Activated CD8-positive, alpha-beta T cell treated with anti-CD3 and anti-CD28 coated beads for 36 hours (primary cell): ENCODE results near the gene GABARAPL2. TPM values are rescaled to one million over a fixed set of nuclear protein-coding genes. Genes with fewer than 3 reads are reported as not detected.

Source experiments
- ATAC-seq: fragments of 200-7000 bp; cut with Tn5 transposase; one replicate; pipeline ENCODE4 v1.10.0; 2021; ENCODE audit warnings: mild to moderate bottlenecking, moderate library complexity
- CTCF ChIA-PET: fragments of 350-600 bp; sonication (Branson Sonifier 250); formaldehyde crosslinking; loops from one replicate; lab custom pipeline; 2021; ENCODE audit warnings: antibody characterized with exemption; lab: Charles Lee
- POLR2A ChIA-PET: fragments of 350-600 bp; sonication (Branson Sonifier 250); formaldehyde crosslinking; loops from one replicate; lab custom pipeline; 2021; ENCODE audit warnings: antibody characterized with exemption; lab: Charles Lee
- DNase-seq: peaks from one replicate; pipeline ENCODE4 v3.0.0-alpha.2; 2020
- H3K27ac Mint-ChIP-seq: one replicate; pipeline ENCODE4 v1.8.0; 2021; ENCODE audit warnings: mild to moderate bottlenecking, mixed read lengths
- H3K27me3 Mint-ChIP-seq: one replicate; pipeline ENCODE4 v1.8.0; 2021; ENCODE audit warnings: mixed read lengths
- H3K36me3 Mint-ChIP-seq: one replicate; pipeline ENCODE4 v1.8.0; 2021; ENCODE audit warnings: low read depth, mixed read lengths
- H3K4me1 Mint-ChIP-seq: one replicate; pipeline ENCODE4 v1.8.0; 2021; ENCODE audit warnings: low read depth, mixed read lengths
- H3K4me3 Mint-ChIP-seq: one replicate; pipeline ENCODE4 v1.8.0; 2021; ENCODE audit warnings: mild to moderate bottlenecking, moderate library complexity, mixed read lengths
- H3K9me3 Mint-ChIP-seq: one replicate; pipeline ENCODE4 v1.8.0; 2021; ENCODE audit warnings: mixed read lengths
- intact Hi-C: fragments of 100-400 bp; cut with micrococcal nuclease; formaldehyde crosslinking; loops from one replicate; pipeline ENCODE4 v1.10.0; 2022
- total RNA-seq, 2 experiments: library from RNA; stranded (reverse); gene quantifications; one replicate each; pipeline ENCODE4 v1.2.3, GENCODE V29; 2021
- TF ChIP-seq, protein P1 (sequence below): fragments of 200-600 bp; IDR thresholded peaks from one replicate; pipeline ENCODE4 v1.8.0; 2022; ENCODE audit warnings: antibody characterized with exemption, mild to moderate bottlenecking

The GABARAPL2 gene, protein sequence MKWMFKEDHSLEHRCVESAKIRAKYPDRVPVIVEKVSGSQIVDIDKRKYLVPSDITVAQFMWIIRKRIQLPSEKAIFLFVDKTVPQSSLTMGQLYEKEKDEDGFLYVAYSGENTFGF
- total RNA-seq, result 10 to 100 TPM; 56.3 to 57.4 TPM

DNA sequence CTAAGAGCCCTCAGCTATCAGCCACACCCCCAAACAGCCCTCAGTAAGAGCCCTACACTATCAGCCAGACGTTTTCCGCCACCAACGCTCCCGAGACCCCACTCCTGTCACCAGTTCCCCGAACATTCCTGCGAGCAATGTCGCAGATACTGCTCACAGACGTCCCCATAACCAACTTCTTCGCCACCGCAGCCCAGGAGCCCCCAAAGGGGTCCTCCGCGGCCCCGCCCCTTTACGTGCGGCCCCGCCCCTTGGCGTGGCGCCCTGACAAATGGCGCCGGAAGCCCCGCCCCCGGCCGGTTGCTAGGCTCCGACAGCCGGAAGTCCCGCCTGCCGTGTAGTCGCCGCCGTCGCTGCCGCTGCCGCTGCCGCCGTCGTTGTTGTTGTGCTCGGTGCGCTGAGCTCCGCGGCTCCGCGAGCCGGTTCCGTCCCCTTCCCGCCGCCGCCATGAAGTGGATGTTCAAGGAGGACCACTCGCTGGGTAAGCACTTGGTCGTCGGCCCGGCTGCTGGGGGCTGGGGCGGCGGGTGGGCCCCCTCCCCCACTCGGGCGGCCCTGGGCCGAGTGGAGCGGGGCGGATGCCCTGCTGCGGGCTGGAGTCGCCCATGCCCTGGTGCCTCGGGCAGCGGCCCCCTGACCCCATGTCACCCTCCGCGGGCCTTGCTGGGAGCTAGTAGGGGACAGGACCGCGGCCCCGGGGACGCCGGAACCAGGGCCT is at the start of gene GABARAPL2:
Gene GABARAPL2 (plus strand): TSS at position 340 of the 718 bp plus-strand sequence. CDS start 108 bp downstream, at position 448.
- peak; percentile 78 for ATAC-seq
- Mint-ChIP-seq H3K27me3 (peaks cover 7% of the 10 kb centered on the region), H3K9me3 (no peaks in the 10 kb centered on the region), H3K27ac (peak within 1 kb of the TSS; percentile 98), H3K36me3 (peaks cover 6% of the 10 kb centered on the region), H3K4me3 (peak within 1 kb of the TSS; percentile 93), H3K4me1 (peaks cover 31% of the 10 kb centered on the region)
- DNase-seq, result peak; percentile 92
- TF ChIP-seq, protein P1, sequence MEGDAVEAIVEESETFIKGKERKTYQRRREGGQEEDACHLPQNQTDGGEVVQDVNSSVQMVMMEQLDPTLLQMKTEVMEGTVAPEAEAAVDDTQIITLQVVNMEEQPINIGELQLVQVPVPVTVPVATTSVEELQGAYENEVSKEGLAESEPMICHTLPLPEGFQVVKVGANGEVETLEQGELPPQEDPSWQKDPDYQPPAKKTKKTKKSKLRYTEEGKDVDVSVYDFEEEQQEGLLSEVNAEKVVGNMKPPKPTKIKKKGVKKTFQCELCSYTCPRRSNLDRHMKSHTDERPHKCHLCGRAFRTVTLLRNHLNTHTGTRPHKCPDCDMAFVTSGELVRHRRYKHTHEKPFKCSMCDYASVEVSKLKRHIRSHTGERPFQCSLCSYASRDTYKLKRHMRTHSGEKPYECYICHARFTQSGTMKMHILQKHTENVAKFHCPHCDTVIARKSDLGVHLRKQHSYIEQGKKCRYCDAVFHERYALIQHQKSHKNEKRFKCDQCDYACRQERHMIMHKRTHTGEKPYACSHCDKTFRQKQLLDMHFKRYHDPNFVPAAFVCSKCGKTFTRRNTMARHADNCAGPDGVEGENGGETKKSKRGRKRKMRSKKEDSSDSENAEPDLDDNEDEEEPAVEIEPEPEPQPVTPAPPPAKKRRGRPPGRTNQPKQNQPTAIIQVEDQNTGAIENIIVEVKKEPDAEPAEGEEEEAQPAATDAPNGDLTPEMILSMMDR, result no peak
- POLR2A ChIA-PET, result interaction anchor here (0.6 to 3.9 kb wide), 8 partner anchors 9 to 82 kb away, joined by 3 to 19 read pairs (median 4); partner anchors contain the start of genes ADAT1, TERF2IP and TMEM231
- CTCF ChIA-PET, result interaction anchor here (1.8 to 2.3 kb wide), 3 partner anchors 31 to 101 kb away, joined by 4 to 5 read pairs (median 4); partner anchors contain the start of genes CHST5, KARS1 and TERF2IP
- intact Hi-C loops, result loop anchor here (2.0 kb wide), 1 partner anchor 57 kb away; the partner anchor contains the start of gene ADAT1

- Mint-ChIP-seq H3K9me3 (no peaks in the 10 kb centered on the region), H3K4me1 (peaks cover 10% of the 10 kb centered on the region), H3K36me3 (no peaks in the 10 kb centered on the region), H3K27ac (no peak overlapping the region), H3K4me3 (no peak overlapping the region), H3K27me3 (no peaks in the 10 kb centered on the region)
- ATAC-seq (no peak), DNase-seq (no peak)
- TF ChIP-seq, protein P1, result no peak
- ChIA-PET POLR2A (no interaction called here), CTCF (interaction anchor here (3.5 kb wide), 1 partner anchor 11 kb away, joined by 14 read pairs; no protein-coding TSS in a partner anchor)
- intact Hi-C loops, result no loop called here
These were observed 47.0 kb upstream of the GABARAPL2 start for GRCh38 chr16:75519175-75519574.

DNA sequence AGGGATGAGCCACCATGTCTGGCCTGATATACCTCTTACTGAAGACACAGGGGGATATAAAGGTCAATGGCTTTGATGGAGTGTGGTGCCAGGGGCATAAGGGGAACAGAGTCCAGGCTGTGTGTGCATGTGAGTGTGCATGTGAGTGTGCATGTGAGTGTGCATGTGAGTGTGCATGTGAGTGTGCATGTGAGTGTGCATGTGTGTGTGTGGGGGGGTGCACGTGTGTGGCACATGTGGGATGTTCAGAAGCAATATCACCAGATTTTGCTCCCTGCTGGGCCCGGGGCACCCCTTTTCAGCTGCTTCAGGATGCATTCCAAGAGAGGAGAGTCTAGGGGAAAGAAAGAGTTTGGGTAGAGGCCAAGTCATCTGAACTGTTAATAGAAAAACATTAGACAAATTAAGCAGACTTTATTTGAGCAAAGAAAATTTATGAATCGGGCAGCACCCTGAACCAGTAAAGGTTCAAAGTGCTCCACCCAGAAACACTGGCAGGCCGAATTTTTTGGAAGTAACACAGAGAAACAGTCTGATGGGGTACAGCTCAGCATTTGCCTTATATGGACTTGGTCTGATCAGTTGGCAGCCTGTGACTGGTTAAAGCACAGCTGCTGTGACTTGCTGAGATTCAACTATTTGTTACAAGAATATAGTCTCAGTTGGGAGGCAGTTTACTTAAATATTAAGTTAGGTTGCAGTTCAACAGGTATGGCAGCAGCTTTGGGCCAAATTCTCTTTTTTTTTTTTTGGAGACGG is 40.0 kb upstream of the GABARAPL2 start:
- no peaks in the 10 kb centered on the region for H3K4me1 Mint-ChIP-seq
- H3K4me3 Mint-ChIP-seq, result no peak overlapping the region
- POLR2A ChIA-PET, result no interaction called here
- no peaks in the 10 kb centered on the region for H3K27me3 Mint-ChIP-seq
- H3K9me3 Mint-ChIP-seq, result no peaks in the 10 kb centered on the region
- TF ChIP-seq, protein P1, result no peak
- CTCF ChIA-PET, result interaction anchor here (1.2 kb wide), 1 partner anchor 9 kb away, joined by 3 read pairs; no protein-coding TSS in a partner anchor
- H3K36me3 Mint-ChIP-seq, result no peaks in the 10 kb centered on the region
- ATAC-seq, result no peak
- no peak overlapping the region for H3K27ac Mint-ChIP-seq
- intact Hi-C loops, result no loop called here
- DNase-seq, result no peak

DNA sequence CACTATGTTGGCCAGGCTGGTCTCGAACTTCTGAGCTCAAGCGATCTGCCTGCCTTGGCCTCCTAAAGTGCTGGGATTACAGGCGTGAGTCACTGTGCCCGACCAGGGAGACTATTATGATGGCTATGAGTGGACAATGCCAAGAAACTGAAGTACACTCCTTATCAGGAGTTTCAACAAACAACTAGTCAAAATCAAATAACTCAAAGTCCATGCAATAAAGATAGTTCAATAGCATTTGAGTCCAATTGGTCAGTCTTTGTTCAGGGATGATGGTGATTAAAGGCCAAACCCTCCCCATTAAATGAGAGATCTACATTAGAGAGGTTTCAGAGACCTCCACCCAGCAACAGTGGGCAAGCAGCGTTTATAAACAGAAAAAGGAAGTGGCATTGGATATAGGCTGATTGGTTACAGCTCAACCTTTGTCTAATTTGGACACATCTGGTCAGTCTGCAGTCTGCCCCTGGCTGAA is 38.3 kb upstream of the GABARAPL2 start:
- DNase-seq (no peak), ATAC-seq (no peak)

More for the DNA sequence above, 38.3 kb upstream of the GABARAPL2 start:
- ChIA-PET CTCF (no interaction called here), POLR2A (no interaction called here)
- H3K4me3 Mint-ChIP-seq, result no peak overlapping the region
- H3K9me3 Mint-ChIP-seq, result no peaks in the 10 kb centered on the region
- TF ChIP-seq, protein P1, result no peak
- no peaks in the 10 kb centered on the region for H3K36me3 Mint-ChIP-seq
- no peaks in the 10 kb centered on the region for H3K27me3 Mint-ChIP-seq
- intact Hi-C loops, result no loop called here
- no peaks in the 10 kb centered on the region for H3K4me1 Mint-ChIP-seq
- H3K27ac Mint-ChIP-seq, result no peak overlapping the region
